ENCODE results near the gene TMEM132D.

TMEM132D gene

DNA sequence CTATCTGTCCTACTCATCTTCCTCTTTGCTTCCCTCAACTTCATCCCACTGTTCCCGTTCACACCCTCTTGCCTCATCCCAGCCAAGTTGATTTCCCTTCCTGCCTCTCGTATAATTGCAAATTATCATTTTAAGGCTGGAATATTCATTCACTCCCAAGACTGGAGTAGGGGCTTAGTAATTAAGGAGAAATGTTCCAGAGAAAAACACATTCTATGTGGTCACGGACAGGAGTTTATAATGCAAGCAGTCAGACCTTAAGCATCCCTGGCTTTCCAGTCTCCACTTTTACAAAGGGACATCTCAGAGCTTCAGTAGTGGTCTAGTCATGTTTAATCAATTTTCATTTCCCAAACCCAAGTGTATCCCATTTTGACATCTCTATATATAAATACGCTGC is 54.9 kb downstream of the TMEM132D start:
- CTCF ChIA-PET: no interaction called here

DNA sequence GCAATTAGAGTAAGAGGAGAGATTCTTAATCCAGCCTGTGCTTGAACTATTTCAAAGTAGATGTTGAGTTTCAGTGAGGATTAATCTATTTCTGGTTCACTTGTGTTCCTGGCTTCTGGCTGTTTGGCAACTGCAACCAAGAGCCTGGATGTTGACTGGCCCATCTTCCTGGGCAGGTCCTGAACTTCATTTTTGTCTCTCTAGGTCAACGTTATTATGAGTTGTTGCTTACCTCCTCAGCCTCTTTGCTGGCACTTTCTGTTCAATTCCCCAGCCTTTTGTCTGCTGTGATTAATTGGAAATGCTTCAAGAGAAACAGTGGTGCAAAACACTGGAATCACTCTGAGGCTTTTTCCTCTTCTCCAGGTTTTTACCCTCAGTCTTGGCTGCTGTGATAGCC is 56.8 kb downstream of the TMEM132D start:
- H3K4me3 ChIP-seq (ENCODE audit: low read depth, low read length): no peak overlapping the region
- ChIA-PET CTCF (no interaction called here), POLR2A (no interaction called here)
- TF ChIP-seq, protein P1, sequence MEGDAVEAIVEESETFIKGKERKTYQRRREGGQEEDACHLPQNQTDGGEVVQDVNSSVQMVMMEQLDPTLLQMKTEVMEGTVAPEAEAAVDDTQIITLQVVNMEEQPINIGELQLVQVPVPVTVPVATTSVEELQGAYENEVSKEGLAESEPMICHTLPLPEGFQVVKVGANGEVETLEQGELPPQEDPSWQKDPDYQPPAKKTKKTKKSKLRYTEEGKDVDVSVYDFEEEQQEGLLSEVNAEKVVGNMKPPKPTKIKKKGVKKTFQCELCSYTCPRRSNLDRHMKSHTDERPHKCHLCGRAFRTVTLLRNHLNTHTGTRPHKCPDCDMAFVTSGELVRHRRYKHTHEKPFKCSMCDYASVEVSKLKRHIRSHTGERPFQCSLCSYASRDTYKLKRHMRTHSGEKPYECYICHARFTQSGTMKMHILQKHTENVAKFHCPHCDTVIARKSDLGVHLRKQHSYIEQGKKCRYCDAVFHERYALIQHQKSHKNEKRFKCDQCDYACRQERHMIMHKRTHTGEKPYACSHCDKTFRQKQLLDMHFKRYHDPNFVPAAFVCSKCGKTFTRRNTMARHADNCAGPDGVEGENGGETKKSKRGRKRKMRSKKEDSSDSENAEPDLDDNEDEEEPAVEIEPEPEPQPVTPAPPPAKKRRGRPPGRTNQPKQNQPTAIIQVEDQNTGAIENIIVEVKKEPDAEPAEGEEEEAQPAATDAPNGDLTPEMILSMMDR (IDR thresholded peaks at IDR 0.05; ENCODE audit: insufficient read depth, low read length, missing control alignments): no peak
- no peak for DNase-seq (ENCODE audit: low read depth, low spot score)

More for the DNA sequence above, 54.9 kb downstream of the TMEM132D start:
- TF ChIP-seq, protein P1 (IDR thresholded peaks at IDR 0.05; ENCODE audit: insufficient read depth, low read length, missing control alignments): no peak
- POLR2A ChIA-PET: no interaction called here
- H3K4me3 ChIP-seq (ENCODE audit: low read depth, low read length): no peak overlapping the region
- DNase-seq (ENCODE audit: low read depth, low spot score): no peak

DNA sequence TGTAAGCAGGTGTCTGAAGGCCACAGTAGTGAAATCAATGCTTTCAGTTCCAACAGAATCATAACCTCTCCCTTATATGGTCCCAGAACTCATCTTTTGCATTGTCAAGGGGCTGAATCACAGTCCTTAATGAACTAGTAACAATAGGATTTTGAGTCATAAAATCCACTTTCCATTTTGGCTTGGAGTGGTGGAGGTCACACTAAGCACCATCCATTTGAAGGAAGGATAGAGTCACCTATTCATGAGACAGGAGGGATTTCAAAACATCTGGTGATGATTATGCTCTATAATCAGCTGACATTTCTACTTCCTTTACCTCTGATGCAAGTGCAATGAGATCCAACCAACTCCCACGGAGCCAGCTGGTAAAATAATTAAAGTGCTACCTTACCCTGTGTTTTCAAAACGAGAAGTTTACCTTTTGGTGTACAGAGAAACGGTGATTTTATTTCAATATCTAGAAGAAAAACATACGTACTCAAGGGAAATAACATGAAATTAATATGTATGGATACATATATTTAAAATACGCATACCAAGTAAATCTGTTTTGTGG is 59.1 kb downstream of the TMEM132D start:
- TF ChIP-seq, protein P1 (IDR thresholded peaks at IDR 0.05; ENCODE audit: insufficient read depth, low read length, missing control alignments): no peak
- CTCF ChIA-PET: no interaction called here
- POLR2A ChIA-PET: no interaction called here
- H3K4me3 ChIP-seq (ENCODE audit: low read depth, low read length): no peak overlapping the region
- DNase-seq (ENCODE audit: low read depth, low spot score): no peak

DNA sequence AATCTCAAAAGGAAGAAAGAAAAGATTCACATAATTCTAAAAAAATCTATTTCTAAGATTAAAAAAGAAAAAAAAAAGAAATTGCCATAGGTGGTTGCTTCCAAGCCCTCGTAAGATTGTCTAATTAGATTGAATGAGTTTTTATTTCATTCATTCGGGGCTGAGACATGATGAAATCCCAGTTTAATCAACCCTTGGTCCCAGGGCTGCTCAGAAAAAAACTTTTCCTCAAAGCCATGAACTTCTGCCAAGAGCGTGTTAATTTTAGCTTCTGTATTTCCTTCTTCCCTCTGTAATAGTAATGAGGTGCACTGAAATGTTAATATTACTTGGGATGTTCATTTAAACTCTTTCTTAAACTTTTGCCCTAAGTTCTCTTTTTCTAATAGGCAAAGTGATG is 62.6 kb downstream of the TMEM132D start:
- TF ChIP-seq, protein P1 (IDR thresholded peaks at IDR 0.05; ENCODE audit: insufficient read depth, low read length, missing control alignments): no peak
- H3K4me3 ChIP-seq (ENCODE audit: low read depth, low read length): no peak overlapping the region
- CTCF ChIA-PET: no interaction called here
- POLR2A ChIA-PET: no interaction called here
- no peak for DNase-seq (ENCODE audit: low read depth, low spot score)

DNA sequence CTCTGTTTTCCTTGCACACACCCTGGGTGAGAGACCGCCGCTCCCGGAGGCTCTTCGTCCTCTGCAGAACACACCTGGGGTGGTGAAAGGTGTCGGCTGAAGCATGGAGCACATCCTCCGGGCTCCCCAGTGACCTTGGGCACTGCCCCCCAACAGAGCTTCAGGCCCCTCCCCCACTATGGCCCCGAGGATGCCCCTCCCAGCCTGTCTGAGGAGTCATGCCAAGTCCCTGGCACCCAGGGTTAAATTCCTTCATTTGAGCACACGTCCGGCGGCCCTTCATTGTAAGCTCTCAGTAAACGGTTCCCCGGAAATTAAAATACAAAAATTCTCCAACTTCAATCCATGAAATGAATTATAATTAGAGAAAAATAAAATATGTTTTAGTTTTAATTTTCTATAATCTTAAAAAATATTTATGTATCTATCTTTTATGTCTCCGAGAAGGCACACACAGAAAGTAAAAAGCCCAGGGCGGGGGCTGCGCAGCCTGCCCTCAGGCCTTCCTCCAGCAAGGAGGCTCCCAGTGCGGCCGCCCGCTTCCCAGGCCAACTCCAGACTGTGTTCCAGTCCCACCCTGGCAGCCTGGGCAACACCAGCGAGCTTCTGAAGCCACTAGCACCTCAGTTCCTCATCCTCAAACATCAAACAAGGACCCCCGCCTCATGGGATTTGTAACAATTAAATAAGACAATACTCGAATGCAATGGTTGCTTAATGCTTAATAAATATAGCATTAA is 63.5 kb downstream of the TMEM132D start:
- TF ChIP-seq, protein P1 (IDR thresholded peaks at IDR 0.05; ENCODE audit: insufficient read depth, low read length, missing control alignments): no peak
- ChIA-PET CTCF (no interaction called here), POLR2A (no interaction called here)
- DNase-seq (ENCODE audit: low read depth, low spot score): no peak
- H3K4me3 ChIP-seq (ENCODE audit: low read depth, low read length): no peak overlapping the region

DNA sequence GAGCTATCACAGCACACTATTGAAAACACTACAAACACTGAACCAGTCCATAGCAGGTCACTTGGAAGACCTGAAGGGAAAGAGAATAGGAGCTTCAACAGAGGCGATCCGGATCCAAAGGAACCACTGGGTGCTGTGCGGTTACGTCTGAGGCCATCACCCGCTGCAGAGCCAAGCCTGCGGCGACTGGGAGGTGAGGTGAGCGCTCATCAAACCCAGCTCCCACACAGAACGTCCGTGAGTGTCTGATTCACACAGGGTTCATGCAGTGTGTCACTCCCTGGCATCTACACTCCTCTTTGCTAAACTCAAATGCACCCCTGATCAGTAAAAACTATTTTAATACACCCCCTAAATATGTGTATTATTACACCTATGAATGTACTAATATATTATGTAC is 64.1 kb downstream of the TMEM132D start:
- TF ChIP-seq, protein P1 (IDR thresholded peaks at IDR 0.05; ENCODE audit: insufficient read depth, low read length, missing control alignments): no peak
- ChIA-PET POLR2A (no interaction called here), CTCF (no interaction called here)

More for the DNA sequence above, 64.1 kb downstream of the TMEM132D start:
- no peak overlapping the region for H3K4me3 ChIP-seq (ENCODE audit: low read depth, low read length)
- DNase-seq (ENCODE audit: low read depth, low spot score): no peak
